Spleen (tissue), 11 donors: ENCODE results near the gene SNURF. TPM values are rescaled to one million over a fixed set of nuclear protein-coding genes. Genes with fewer than 3 reads are reported as not detected.
"Not testable (repeated sequence)": the region's sequence is repeated elsewhere in the genome, so short reads cannot be mapped to it uniquely, and the experiment has no call there.

Source experiments
- DNase-seq: peaks from one replicate; pipeline ENCODE4 v3.0.0-alpha.2; 2020
- H3K27ac ChIP-seq, 8 donors: fragments of 200-600 bp; sonication (generic) in 7 of 8; 1 replicate in 4 of 8; 2 replicates in 4 of 8; pipeline versions ENCODE4 v1.5.0 to v1.8.0; 2016 to 2021; ENCODE audit warnings: inconsistent platforms in 4 of 8, mild to moderate bottlenecking in 4 of 8, moderate library complexity in 1 of 8
- H3K27me3 ChIP-seq, 7 donors: fragments of 200-600 bp; sonication (generic) in 6 of 7; replicated peaks in 1 of 7; 1 replicate in 4 of 7; 2 replicates in 3 of 7; pipeline versions ENCODE4 v1.5.0 to v1.8.0; 2016 to 2021; ENCODE audit warnings: inconsistent platforms in 3 of 7, mild to moderate bottlenecking in 1 of 7
- H3K36me3 ChIP-seq, 6 donors: fragments of 200-600 bp; sonication (generic) in 5 of 6; 1 replicate in 4 of 6; 2 replicates in 2 of 6; pipeline versions ENCODE4 v1.5.0 to v1.8.0; 2016 to 2021; ENCODE audit warnings: inconsistent platforms in 2 of 6
- H3K4me1 ChIP-seq, 6 donors: fragments of 200-600 bp; sonication (generic) in 5 of 6; 1 replicate in 3 of 6; 2 replicates in 3 of 6; pipeline versions ENCODE4 v1.5.0 to v1.8.0; 2016 to 2021; ENCODE audit warnings: inconsistent platforms in 3 of 6
- H3K4me3 ChIP-seq, 8 donors: fragments of 200-600 bp; sonication (generic) in 7 of 8; 1 replicate in 4 of 8; 2 replicates in 4 of 8; pipeline versions ENCODE4 v1.5.0 to v1.8.0; 2016 to 2021; ENCODE audit warnings: inconsistent platforms in 4 of 8, mild to moderate bottlenecking in 4 of 8, moderate library complexity in 2 of 8
- H3K9me3 ChIP-seq, 8 donors: fragments of 200-600 bp; sonication (generic) in 7 of 8; 1 replicate in 4 of 8; 2 replicates in 4 of 8; pipeline versions ENCODE4 v1.5.0 to v1.8.0; 2016 to 2021; ENCODE audit warnings: inconsistent platforms in 4 of 8
- CTCF ChIP-seq, 11 experiments: fragments of 200-600 bp in 7 of 11; fragments of 450-650 bp in 4 of 11; sonication (generic) in 4 of 11; IDR thresholded peaks in 8 of 11; conservative IDR thresholded peaks in 3 of 11; 1 replicate in 7 of 11; 2 replicates in 4 of 11; pipeline versions ENCODE4 v1.4.0 to v1.8.0; 2016 to 2021; ENCODE audit warnings: antibody characterized with exemption in 11 of 11, inconsistent platforms in 4 of 11, mild to moderate bottlenecking in 1 of 11
- POLR2A ChIP-seq, 3 donors: fragments of 450-650 bp; IDR thresholded peaks; one replicate each; pipeline ENCODE4 v1.5.1; 2017; ENCODE audit warnings: antibody characterized with exemption in 3 of 3, mild to moderate bottlenecking in 1 of 3
- POLR2AphosphoS5 ChIP-seq, 3 donors: sonication (generic); formaldehyde crosslinking; IDR thresholded peaks; one replicate each; pipeline ENCODE4 v1.5.1; 2017; ENCODE audit warnings: antibody characterized with exemption in 3 of 3
- WGBS, 5 donors: extraction: QIAGEN DNeasy Blood & Tissue Kit in 3 of 5; methylation state at CpG; one replicate each; pipeline versions ENCODE4 v1.1.5 to v1.1.7; 2013 to 2018; 5-methylcytosine and 5-hydroxymethylcytosine counted together
- intact Hi-C: fragments of 100-400 bp; cut with DNase I; formaldehyde crosslinking; loops from one replicate; pipeline ENCODE4 v1.15.0; 2023; ENCODE audit warnings: low total_unique reads
- polyA plus RNA-seq, 3 donors: library from polyadenylated mRNA; stranded (reverse); fragments of 200-250 nt; gene quantifications; one replicate each; pipeline ENCODE4 v1.2.1, GENCODE V29; 2013
- total RNA-seq, 7 donors: library from RNA; depleted of rRNA in 3 of 7; stranded (reverse); fragments of >200 nt in 3 of 7; fragmentation: NEBNext Ultra II Directional in 4 of 7; extraction: Animal tissue kit (Norgen Biotek cat#: 25700) in 4 of 7; gene quantifications; one replicate each; pipeline versions ENCODE4 v1.1.0 to v1.2.1, GENCODE V29; 2016 to 2021
- donor health status: healthy with polysubstance abuse.
- donor health status: DM: no; HTN: no; CAD: no; lungs with moderate emphysema.
- donor health status: DM: no; HTN: no; CAD: no.
- donor health status: Bipolar disorder and iron deficiency.
- donor health status: healthy.
- donor health status: DM: no; HTN: no; CAD: no.
- donor health status: DM: yes; HTN: yes; CAD: no.

Gene SNURF
- total and polyA plus RNA-seq, 10 donors: 2.2 to 15.9 (median 9.5) TPM

DNA sequence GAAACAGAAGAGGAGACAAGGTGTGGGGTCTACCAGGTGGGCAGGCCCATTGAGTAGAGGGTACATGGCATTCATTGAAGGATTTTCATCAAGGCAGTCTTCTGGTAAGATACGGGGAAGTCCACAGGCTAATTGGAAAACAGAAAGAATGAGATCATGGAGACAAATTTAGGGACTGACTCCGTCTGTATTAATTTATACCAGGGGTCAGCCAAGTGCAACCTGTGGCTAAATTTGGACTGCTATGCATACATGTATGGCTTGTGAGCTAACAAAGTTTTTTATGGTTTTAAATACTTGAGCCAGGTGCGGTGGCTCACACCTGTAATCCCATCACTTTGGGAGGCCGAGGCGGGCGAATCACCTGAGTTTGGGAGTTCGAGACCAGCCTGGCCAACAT, 21.1 kb upstream of the SNURF start:
- WGBS, 5 donors: 86 to 96% (median 94%) methylated on average over 7 of the region's 7 CpGs
- Histone ChIP-seq H3K27me3 (no peaks in the 10 kb centered on the region), H3K9me3 (peaks cover 0 to 66% (median 9%) of the 10 kb centered on the region in 8 donors), H3K27ac (no peak overlapping the region), H3K36me3 (no peaks in the 10 kb centered on the region), H3K4me1 (no peaks in the 10 kb centered on the region), H3K4me3 (no peak overlapping the region)
- no peak for TF ChIP-seq CTCF (IDR thresholded peaks at IDR 0.05 in 8 of 11, conservative IDR thresholded peaks at IDR 0.05 in 3 of 11)
- no peak for TF ChIP-seq POLR2AphosphoS5 (IDR thresholded peaks at IDR 0.05)
- TF ChIP-seq POLR2A (IDR thresholded peaks at IDR 0.05): no peak
- intact Hi-C loops: no loop called here
- no peak for DNase-seq

- peaks cover 0 to 77% (median 11%) of the 10 kb centered on the region in 8 donors for H3K9me3 ChIP-seq
- H3K4me1 ChIP-seq, H3K36me3 ChIP-seq, H3K4me3 ChIP-seq, H3K27ac ChIP-seq, H3K27me3 ChIP-seq, DNase-seq, intact Hi-C loops: not testable (repeated sequence)
- 72 to 80% (median 73%) methylated on average over 3 of the region's 3 CpGs for WGBS, 5 donors
Observed at GRCh38 chr15:24938224-24938623, 16.6 kb upstream of the SNURF start.

DNA sequence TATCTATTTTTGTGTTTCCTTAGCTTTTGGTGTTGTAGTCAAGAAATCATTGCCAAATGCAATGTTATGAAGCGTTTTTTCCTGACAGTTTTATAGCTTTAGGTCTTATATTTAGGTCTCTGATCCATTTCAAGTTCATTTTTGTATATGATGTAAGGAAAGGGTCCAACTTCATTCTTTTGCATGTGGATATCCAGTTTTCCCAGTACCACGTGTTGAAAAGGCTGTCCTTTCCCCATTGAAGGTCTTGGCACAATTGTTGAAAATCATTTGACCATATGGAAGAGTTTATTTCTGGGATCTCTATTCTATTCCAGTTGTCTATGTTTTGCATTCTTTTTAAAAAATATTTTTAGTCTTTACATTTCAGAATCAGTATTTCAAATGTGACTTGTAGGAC, 14.6 kb upstream of the SNURF start:
- TF ChIP-seq CTCF (IDR thresholded peaks at IDR 0.05 in 8 of 11, conservative IDR thresholded peaks at IDR 0.05 in 3 of 11) (no peak), POLR2AphosphoS5 (IDR thresholded peaks at IDR 0.05) (no peak), POLR2A (IDR thresholded peaks at IDR 0.05) (no peak)
- Histone ChIP-seq H3K4me1 (no peaks in the 10 kb centered on the region), H3K9me3 (peaks cover 0 to 75% (median 8%) of the 10 kb centered on the region in 8 donors), H3K4me3 (no peak overlapping the region), H3K27ac (no peak overlapping the region), H3K36me3 (no peaks in the 10 kb centered on the region), H3K27me3 (no peaks in the 10 kb centered on the region)
- no peak for DNase-seq
- intact Hi-C loops: no loop called here
- WGBS, 5 donors: 47 to 58% (median 53%) methylated on average over 2 of the region's 2 CpGs

DNA sequence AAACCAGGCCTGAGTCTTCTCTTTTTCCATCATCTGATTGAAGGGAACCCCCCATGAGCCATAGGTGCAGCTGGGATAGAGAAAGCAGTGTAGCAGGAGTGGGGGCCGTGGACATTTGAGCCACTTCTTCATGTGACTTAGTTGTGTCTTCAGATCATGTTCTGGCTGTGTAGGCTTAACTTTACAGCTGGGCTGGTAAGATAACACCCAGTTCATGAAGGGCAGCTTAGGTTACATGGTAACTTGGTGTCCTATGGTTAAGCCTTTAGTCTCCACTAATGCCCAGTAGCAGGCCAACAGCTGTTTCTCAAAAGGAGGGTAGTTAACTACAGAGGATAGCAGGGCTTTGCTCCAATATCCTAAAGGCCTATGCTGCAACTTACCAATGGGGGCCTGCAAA, 11.4 kb upstream of the SNURF start:
- Histone ChIP-seq H3K4me1 (no peaks in the 10 kb centered on the region), H3K27ac (no peak overlapping the region), H3K27me3 (no peaks in the 10 kb centered on the region), H3K4me3 (no peak overlapping the region), H3K9me3 (peaks cover 0 to 77% (median 8%) of the 10 kb centered on the region in 8 donors), H3K36me3 (no peaks in the 10 kb centered on the region)
- 53 to 78% (median 64%) methylated on average over 1 of the region's 1 CpG for WGBS, 5 donors
- TF ChIP-seq POLR2AphosphoS5 (IDR thresholded peaks at IDR 0.05) (no peak), POLR2A (IDR thresholded peaks at IDR 0.05) (no peak), CTCF (IDR thresholded peaks at IDR 0.05 in 8 of 11, conservative IDR thresholded peaks at IDR 0.05 in 3 of 11) (no peak)
- intact Hi-C loops: no loop called here
- DNase-seq: no peak

DNA sequence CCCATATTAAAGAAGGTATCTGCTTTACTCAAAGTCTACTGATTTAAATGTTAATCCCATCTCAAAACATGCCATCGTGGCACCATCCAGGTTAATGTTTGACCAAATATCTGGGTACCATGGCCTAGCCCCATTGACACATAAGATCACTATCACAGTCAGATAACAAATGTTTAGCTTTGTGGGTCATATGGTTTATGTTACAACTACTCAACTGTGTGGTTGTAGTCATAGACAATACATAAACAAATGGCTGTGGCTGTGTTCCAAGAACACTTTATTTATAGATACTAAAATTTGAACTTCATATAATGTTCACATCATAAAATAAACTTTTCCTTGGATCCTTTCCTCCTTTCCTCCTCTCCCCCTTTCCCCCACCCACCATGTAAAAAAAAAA, 9.8 kb upstream of the SNURF start:
- no peak for DNase-seq
- no peak overlapping the region for H3K27ac ChIP-seq
- no peak for TF ChIP-seq CTCF (IDR thresholded peaks at IDR 0.05 in 8 of 11, conservative IDR thresholded peaks at IDR 0.05 in 3 of 11)

More for the DNA sequence above, 9.8 kb upstream of the SNURF start:
- Histone ChIP-seq H3K4me3 (no peak overlapping the region), H3K4me1 (no peaks in the 10 kb centered on the region), H3K27me3 (no peaks in the 10 kb centered on the region), H3K36me3 (no peaks in the 10 kb centered on the region), H3K9me3 (peaks cover 0 to 69% (median 5%) of the 10 kb centered on the region in 8 donors)
- WGBS, 5 donors: 41 to 59% (median 55%) methylated on average over 1 of the region's 1 CpG
- intact Hi-C loops: no loop called here
